DND-41 (cell line): ENCODE measurements around the gene NAPSA.

ENCODE experiments used
- CTCF ChIP-seq: IDR thresholded peaks from 2 replicates; pipeline ENCODE4 v1.5.1; 2012; ENCODE audit warnings: borderline replicate concordance, low read length, moderate library complexity, mild to moderate bottlenecking; ENCODE audit not compliant: poor library complexity, severe bottlenecking; ENCODE audit errors: extremely low read depth
- EZH2 ChIP-seq: IDR thresholded peaks from 3 replicates; pipeline ENCODE4 v1.6.1; 2012; ENCODE audit warnings: borderline replicate concordance, low read depth, mild to moderate bottlenecking, moderate library complexity, low read length, inconsistent platforms; ENCODE audit not compliant: severe bottlenecking

- TF ChIP-seq EZH2 (no peak), CTCF (no peak)
Measured at GRCh38 chr19:50344661-50345318, 20.6 kb downstream of the NAPSA start.
